ENCODE data around the gene SYNPR.

DNA sequence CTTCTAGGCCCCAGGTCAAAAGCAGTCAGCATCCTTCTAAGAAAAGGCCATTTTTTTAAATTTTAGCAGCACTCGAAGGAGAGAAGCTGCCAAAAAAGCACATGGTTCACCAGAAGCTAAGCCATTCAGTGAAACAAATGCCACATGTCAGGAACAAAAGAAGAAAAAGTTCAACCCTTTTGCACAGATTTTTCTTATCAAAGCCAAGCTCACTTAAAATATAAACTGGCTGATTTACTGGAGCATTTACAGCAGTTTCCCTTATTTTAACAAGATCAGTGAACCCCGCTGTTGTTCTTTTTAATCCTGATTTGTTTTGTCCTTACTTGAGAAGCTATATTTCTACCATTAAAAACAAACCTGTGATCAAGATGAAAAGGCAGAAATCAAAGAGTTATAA, 46.5 kb upstream of the SYNPR start:
- TF ChIP-seq CTCF (IDR thresholded peaks at IDR 0.05): no peak
- TF ChIP-seq POLR2A (IDR thresholded peaks at IDR 0.05; ENCODE audit: low read depth): no peak
- no peak for TF ChIP-seq POLR2AphosphoS5 (IDR thresholded peaks at IDR 0.05)
